Measurements from ENCODE around the gene SQOR.

Gene SQOR

DNA sequence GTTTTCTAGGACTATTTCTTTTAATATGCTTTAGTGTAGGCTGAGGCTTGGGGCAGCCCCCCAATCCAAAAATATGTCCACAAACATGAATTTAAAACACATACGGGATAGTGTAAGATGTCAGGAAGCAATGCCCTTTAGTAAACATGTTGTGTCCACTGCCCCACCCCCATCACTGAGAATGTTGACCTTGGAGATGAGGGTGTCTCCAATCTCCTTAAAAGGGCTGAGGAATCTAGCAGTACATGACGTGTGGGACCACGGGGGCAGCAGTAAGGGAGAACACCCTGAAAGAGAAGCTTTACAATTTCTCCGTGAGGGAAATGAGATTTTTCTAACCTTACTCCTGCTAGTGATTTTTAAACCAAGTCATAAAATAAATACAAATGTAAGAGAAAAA, 84.7 kb downstream of the SQOR start:
- Histone ChIP-seq H2BK5ac (ENCODE audit: low read depth, low read length, poor library complexity, severe bottlenecking) (no peak overlapping the region), H3K18ac (ENCODE audit: low read depth in 1 of 2, low read length in 2 of 2) (no peak overlapping the region), H3K4me1 (ENCODE audit: control insufficient read depth, insufficient read depth, low read depth, low read length) (peaks cover 3% of the 10 kb centered on the region), H4K91ac (ENCODE audit: low read length) (no peak overlapping the region), H2BK15ac (ENCODE audit: low read depth, poor library complexity, severe bottlenecking) (no peak overlapping the region), H2BK12ac (ENCODE audit: low read length in 2 of 2) (no peak overlapping the region), H3K36me3 (ENCODE audit: control insufficient read depth in 1 of 2, insufficient read depth in 2 of 2, low read depth in 1 of 2, low read length in 2 of 2) (no peaks in the 10 kb centered on the region), H2BK120ac (ENCODE audit: low read depth, low read length) (no peak overlapping the region), H3K9ac (ENCODE audit: low read length) (no peak overlapping the region), H3K14ac (ENCODE audit: low read length in 2 of 2) (no peak overlapping the region), H2AK5ac (ENCODE audit: low read length, severe bottlenecking) (no peak overlapping the region), H3K27me3 (ENCODE audit: control insufficient read depth in 1 of 2, insufficient read depth in 1 of 2, low read length in 2 of 2) (peaks cover 0 to 4% of the 10 kb centered on the region in 2 experiments), H3K9me3 (ENCODE audit: control insufficient read depth, low read length) (no peaks in the 10 kb centered on the region), H3K27ac (ENCODE audit: low read length, poor library complexity, severe bottlenecking) (no peak overlapping the region), H3K4me2 (ENCODE audit: low read length, poor library complexity, severe bottlenecking) (no peak overlapping the region), H3K4me3 (ENCODE audit: insufficient read depth in 1 of 2, low read depth in 1 of 2, low read length in 2 of 2) (no peak overlapping the region), H3K23ac (ENCODE audit: low read length in 2 of 2) (no peak overlapping the region), H2AFZ (ENCODE audit: low read depth, low read length) (no peak overlapping the region), H3K4ac (ENCODE audit: low read depth in 1 of 2, low read length in 2 of 2) (no peak overlapping the region), H3K79me1 (replicated peaks; ENCODE audit: low read length, poor library complexity, severe bottlenecking) (peaks cover 4% of the 10 kb centered on the region), H4K8ac (ENCODE audit: low read length) (no peak overlapping the region)
- no CpG with 5 or more reads among the region's 4 CpGs for WGBS
- DNase-seq = peak; percentile 40

- no peak overlapping the region for H3K4me2 ChIP-seq (ENCODE audit: low read length, poor library complexity, severe bottlenecking)
- H3K4ac ChIP-seq (ENCODE audit: low read depth in 1 of 2, low read length in 2 of 2) = no peak overlapping the region
- no peak overlapping the region for H4K8ac ChIP-seq (ENCODE audit: low read length)
- no peak overlapping the region for H4K91ac ChIP-seq (ENCODE audit: low read length)
- H2AK5ac ChIP-seq (ENCODE audit: low read length, severe bottlenecking) = no peak overlapping the region
- H3K18ac ChIP-seq (ENCODE audit: low read depth in 1 of 2, low read length in 2 of 2) = no peak overlapping the region
- no peaks in the 10 kb centered on the region for H3K4me1 ChIP-seq (ENCODE audit: control insufficient read depth, insufficient read depth, low read depth, low read length)
- no peaks in the 10 kb centered on the region for H3K9me3 ChIP-seq (ENCODE audit: control insufficient read depth, low read length)
- H3K23ac ChIP-seq (ENCODE audit: low read length in 2 of 2) = no peak overlapping the region
- DNase-seq = no peak
- H3K9ac ChIP-seq (ENCODE audit: low read length) = no peak overlapping the region
- H2AFZ ChIP-seq (ENCODE audit: low read depth, low read length) = no peak overlapping the region
- no peak overlapping the region for H3K14ac ChIP-seq (ENCODE audit: low read length in 2 of 2)
- no peaks in the 10 kb centered on the region for H3K36me3 ChIP-seq (ENCODE audit: control insufficient read depth in 1 of 2, insufficient read depth in 2 of 2, low read depth in 1 of 2, low read length in 2 of 2)
- no peak overlapping the region for H2BK5ac ChIP-seq (ENCODE audit: low read depth, low read length, poor library complexity, severe bottlenecking)
- no peak overlapping the region for H2BK12ac ChIP-seq (ENCODE audit: low read length in 2 of 2)
- no peak overlapping the region for H2BK120ac ChIP-seq (ENCODE audit: low read depth, low read length)
- H2BK15ac ChIP-seq (ENCODE audit: low read depth, poor library complexity, severe bottlenecking) = no peak overlapping the region
- no peak overlapping the region for H3K4me3 ChIP-seq (ENCODE audit: insufficient read depth in 1 of 2, low read depth in 1 of 2, low read length in 2 of 2)
- H3K27me3 ChIP-seq (ENCODE audit: control insufficient read depth in 1 of 2, insufficient read depth in 1 of 2, low read length in 2 of 2) = peaks cover 0 to 4% of the 10 kb centered on the region in 2 experiments
- H3K79me1 ChIP-seq (replicated peaks; ENCODE audit: low read length, poor library complexity, severe bottlenecking) = peaks cover 4% of the 10 kb centered on the region
- H3K27ac ChIP-seq (ENCODE audit: low read length, poor library complexity, severe bottlenecking) = no peak overlapping the region
Measured at GRCh38 chr15:45720183-45720582, 85.4 kb downstream of the SQOR start.

- no peak for DNase-seq
- WGBS = 94% methylated on average over 3 of the region's 3 CpGs
- no peak overlapping the region for H4K91ac ChIP-seq (ENCODE audit: low read length)
Measured at GRCh38 chr15:45728641-45729040, 93.8 kb downstream of the SQOR start.

DNA sequence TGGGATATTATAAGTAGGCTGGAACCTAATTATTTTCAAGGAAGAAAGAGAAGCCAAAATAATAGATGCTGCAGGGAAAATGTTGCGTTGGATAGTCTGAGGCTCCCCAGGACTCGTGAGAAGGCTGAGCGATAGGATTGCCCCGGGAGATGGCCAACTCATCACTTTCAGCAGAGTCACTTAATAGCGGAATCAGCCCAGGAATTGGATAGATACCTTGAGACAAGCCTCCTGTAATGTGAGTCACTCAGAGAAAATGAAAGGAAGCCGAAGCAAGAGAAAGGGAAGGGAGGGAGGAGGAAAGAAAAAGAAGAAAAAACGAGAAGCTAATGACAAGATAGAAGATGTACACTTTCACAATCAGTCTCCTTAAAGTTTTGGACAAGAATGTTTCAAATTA, 94.3 kb downstream of the SQOR start:
- Histone ChIP-seq H4K8ac (ENCODE audit: low read length) (no peak overlapping the region), H3K18ac (ENCODE audit: low read depth in 1 of 2, low read length in 2 of 2) (no peak overlapping the region), H3K14ac (ENCODE audit: low read length in 2 of 2) (no peak overlapping the region), H4K91ac (ENCODE audit: low read length) (no peak overlapping the region), H3K36me3 (ENCODE audit: control insufficient read depth in 1 of 2, insufficient read depth in 2 of 2, low read depth in 1 of 2, low read length in 2 of 2) (no peaks in the 10 kb centered on the region), H2BK12ac (ENCODE audit: low read length in 2 of 2) (no peak overlapping the region), H2BK120ac (ENCODE audit: low read depth, low read length) (no peak overlapping the region), H2AK5ac (ENCODE audit: low read length, severe bottlenecking) (no peak overlapping the region), H2AFZ (ENCODE audit: low read depth, low read length) (no peak overlapping the region), H3K79me1 (replicated peaks; ENCODE audit: low read length, poor library complexity, severe bottlenecking) (no peaks in the 10 kb centered on the region), H3K23ac (ENCODE audit: low read length in 2 of 2) (no peak overlapping the region), H2BK5ac (ENCODE audit: low read depth, low read length, poor library complexity, severe bottlenecking) (no peak overlapping the region), H3K4ac (ENCODE audit: low read depth in 1 of 2, low read length in 2 of 2) (no peak overlapping the region), H3K4me1 (ENCODE audit: control insufficient read depth, insufficient read depth, low read depth, low read length) (peaks cover 7% of the 10 kb centered on the region), H3K9me3 (ENCODE audit: control insufficient read depth, low read length) (no peaks in the 10 kb centered on the region), H3K4me2 (ENCODE audit: low read length, poor library complexity, severe bottlenecking) (no peak overlapping the region), H3K9ac (ENCODE audit: low read length) (no peak overlapping the region), H3K27me3 (ENCODE audit: control insufficient read depth in 1 of 2, insufficient read depth in 1 of 2, low read length in 2 of 2) (peaks cover 0 to 4% of the 10 kb centered on the region in 2 experiments), H2BK15ac (ENCODE audit: low read depth, poor library complexity, severe bottlenecking) (no peak overlapping the region), H3K27ac (ENCODE audit: low read length, poor library complexity, severe bottlenecking) (no peak overlapping the region), H3K4me3 (ENCODE audit: insufficient read depth in 1 of 2, low read depth in 1 of 2, low read length in 2 of 2) (no peak overlapping the region)
- DNase-seq = no peak
- 65% methylated on average over 6 of the region's 7 CpGs for WGBS

More at GRCh38 chr15:45728641-45729040, 93.8 kb downstream of the SQOR start:
- no peak overlapping the region for H2BK5ac ChIP-seq (ENCODE audit: low read depth, low read length, poor library complexity, severe bottlenecking)
- H3K4me2 ChIP-seq (ENCODE audit: low read length, poor library complexity, severe bottlenecking) = no peak overlapping the region
- H3K18ac ChIP-seq (ENCODE audit: low read depth in 1 of 2, low read length in 2 of 2) = no peak overlapping the region
- peaks cover 7% of the 10 kb centered on the region for H3K4me1 ChIP-seq (ENCODE audit: control insufficient read depth, insufficient read depth, low read depth, low read length)
- no peak overlapping the region for H4K8ac ChIP-seq (ENCODE audit: low read length)
- H3K4ac ChIP-seq (ENCODE audit: low read depth in 1 of 2, low read length in 2 of 2) = no peak overlapping the region
- H3K27ac ChIP-seq (ENCODE audit: low read length, poor library complexity, severe bottlenecking) = no peak overlapping the region
- H3K4me3 ChIP-seq (ENCODE audit: insufficient read depth in 1 of 2, low read depth in 1 of 2, low read length in 2 of 2) = no peak overlapping the region
- H3K9ac ChIP-seq (ENCODE audit: low read length) = no peak overlapping the region
- H2BK120ac ChIP-seq (ENCODE audit: low read depth, low read length) = no peak overlapping the region
- peaks cover 0 to 4% of the 10 kb centered on the region in 2 experiments for H3K27me3 ChIP-seq (ENCODE audit: control insufficient read depth in 1 of 2, insufficient read depth in 1 of 2, low read length in 2 of 2)
- H2AFZ ChIP-seq (ENCODE audit: low read depth, low read length) = no peak overlapping the region
- H2AK5ac ChIP-seq (ENCODE audit: low read length, severe bottlenecking) = no peak overlapping the region
- H3K79me1 ChIP-seq (replicated peaks; ENCODE audit: low read length, poor library complexity, severe bottlenecking) = no peaks in the 10 kb centered on the region
- no peak overlapping the region for H3K14ac ChIP-seq (ENCODE audit: low read length in 2 of 2)
- H2BK12ac ChIP-seq (ENCODE audit: low read length in 2 of 2) = no peak overlapping the region
- no peak overlapping the region for H2BK15ac ChIP-seq (ENCODE audit: low read depth, poor library complexity, severe bottlenecking)
- H3K23ac ChIP-seq (ENCODE audit: low read length in 2 of 2) = no peak overlapping the region
- no peaks in the 10 kb centered on the region for H3K9me3 ChIP-seq (ENCODE audit: control insufficient read depth, low read length)
- no peaks in the 10 kb centered on the region for H3K36me3 ChIP-seq (ENCODE audit: control insufficient read depth in 1 of 2, insufficient read depth in 2 of 2, low read depth in 1 of 2, low read length in 2 of 2)
